Vagina (tissue), 2 donors: ENCODE measurements around the gene MED20.
"Not testable (repeated sequence)": the region's sequence is repeated elsewhere in the genome, so short reads cannot be mapped to it uniquely, and the experiment has no call there.

ENCODE experiments used
- POLR2A ChIP-seq, 2 donors: fragments of 450-650 bp; IDR thresholded peaks; one replicate each; pipeline ENCODE4 v1.6.1; 2017; ENCODE audit warnings: antibody characterized with exemption in 2 of 2, mild to moderate bottlenecking in 2 of 2, moderate library complexity in 2 of 2
- POLR2AphosphoS5 ChIP-seq, 2 donors: sonication (generic); formaldehyde crosslinking; IDR thresholded peaks; one replicate each; pipeline ENCODE4 v1.9.0; 2017; ENCODE audit warnings: antibody characterized with exemption in 2 of 2, mild to moderate bottlenecking in 2 of 2, low read depth in 1 of 2; ENCODE audit not compliant: insufficient read depth in 1 of 2
- TF ChIP-seq, protein P1 (sequence below), 3 experiments: fragments of 450-650 bp in 2 of 3; fragments of 200-600 bp in 1 of 3; sonication (generic) in 1 of 3; IDR thresholded peaks; one replicate each; pipeline ENCODE4 v1.5.1; 2017 to 2019; ENCODE audit warnings: antibody characterized with exemption in 3 of 3, mild to moderate bottlenecking in 2 of 3, moderate library complexity in 2 of 3

DNA sequence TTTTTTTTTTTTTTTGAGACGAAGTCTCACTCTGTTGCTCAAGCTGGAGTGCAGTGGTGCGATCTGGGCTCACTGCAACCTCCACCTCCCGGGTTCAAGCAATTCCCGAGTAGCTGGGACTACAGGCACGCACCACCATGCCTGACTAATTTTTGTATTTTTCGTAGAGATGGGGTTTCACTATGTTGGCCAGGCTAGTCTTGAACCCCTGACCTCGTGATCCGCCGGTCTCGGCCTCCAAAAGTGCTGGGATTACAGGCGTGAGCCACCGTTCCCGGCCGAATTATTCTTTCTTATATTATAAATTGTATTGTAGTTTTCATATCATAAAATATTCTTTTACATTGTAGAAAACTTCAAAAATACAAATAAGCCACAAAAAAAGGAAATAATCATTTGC is 21.9 kb upstream of the MED20 start:
- TF ChIP-seq, protein P1, sequence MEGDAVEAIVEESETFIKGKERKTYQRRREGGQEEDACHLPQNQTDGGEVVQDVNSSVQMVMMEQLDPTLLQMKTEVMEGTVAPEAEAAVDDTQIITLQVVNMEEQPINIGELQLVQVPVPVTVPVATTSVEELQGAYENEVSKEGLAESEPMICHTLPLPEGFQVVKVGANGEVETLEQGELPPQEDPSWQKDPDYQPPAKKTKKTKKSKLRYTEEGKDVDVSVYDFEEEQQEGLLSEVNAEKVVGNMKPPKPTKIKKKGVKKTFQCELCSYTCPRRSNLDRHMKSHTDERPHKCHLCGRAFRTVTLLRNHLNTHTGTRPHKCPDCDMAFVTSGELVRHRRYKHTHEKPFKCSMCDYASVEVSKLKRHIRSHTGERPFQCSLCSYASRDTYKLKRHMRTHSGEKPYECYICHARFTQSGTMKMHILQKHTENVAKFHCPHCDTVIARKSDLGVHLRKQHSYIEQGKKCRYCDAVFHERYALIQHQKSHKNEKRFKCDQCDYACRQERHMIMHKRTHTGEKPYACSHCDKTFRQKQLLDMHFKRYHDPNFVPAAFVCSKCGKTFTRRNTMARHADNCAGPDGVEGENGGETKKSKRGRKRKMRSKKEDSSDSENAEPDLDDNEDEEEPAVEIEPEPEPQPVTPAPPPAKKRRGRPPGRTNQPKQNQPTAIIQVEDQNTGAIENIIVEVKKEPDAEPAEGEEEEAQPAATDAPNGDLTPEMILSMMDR (IDR thresholded peaks at IDR 0.05), result not testable (repeated sequence)
- TF ChIP-seq POLR2A (IDR thresholded peaks at IDR 0.05); POLR2AphosphoS5 (IDR thresholded peaks at IDR 0.05; ENCODE audit: insufficient read depth in 1 of 2, low read depth in 1 of 2): not testable (repeated sequence)
